BJ (cell line): ENCODE results near the gene NUDT12. TPM values are rescaled to one million over a fixed set of nuclear protein-coding genes. Genes with fewer than 3 reads are reported as not detected.

ENCODE experiments used
- CTCF ChIA-PET: fragments of 350-600 bp; formaldehyde crosslinking; extraction: SDS; loops from one replicate; lab custom pipeline; 2021; ENCODE audit warnings: antibody characterized with exemption, inconsistent platforms; lab: Yijun Ruan, JAX
- POLR2A ChIA-PET: fragments of 300-600 bp; sonication (Branson Sonifier 250); formaldehyde crosslinking; extraction: SDS; loops from one replicate; lab custom pipeline; 2021; ENCODE audit warnings: antibody characterized with exemption; lab: Charles Lee
- DNase-seq: peaks from one replicate; pipeline ENCODE4 v3.0.0-alpha.2; 2011; ENCODE audit warnings: low read depth
- H3K27me3 ChIP-seq: 2 replicates; pipeline ENCODE4 v1.6.0; 2011; ENCODE audit warnings: low read length; ENCODE audit not compliant: control insufficient read depth, insufficient read depth
- H3K36me3 ChIP-seq: 2 replicates; pipeline ENCODE4 v1.5.1; 2011; ENCODE audit warnings: low read length; ENCODE audit not compliant: control insufficient read depth, insufficient read depth
- H3K4me3 ChIP-seq: 2 replicates; pipeline ENCODE4 v1.5.1; 2011; ENCODE audit warnings: low read depth, mild to moderate bottlenecking, control low read depth, low read length
- polyA plus RNA-seq: library from polyadenylated mRNA; depleted of rRNA; stranded (reverse); fragments of >200 nt; gene quantifications from 2 replicates; pipeline ENCODE4 v1.2.3, GENCODE V29; 2011
- TF ChIP-seq, protein P1 (sequence below): IDR thresholded peaks from 2 replicates; pipeline ENCODE4 v1.5.1; 2011; ENCODE audit warnings: low read depth, mild to moderate bottlenecking, control low read depth, inconsistent platforms, low read length, moderate library complexity; ENCODE audit not compliant: insufficient read depth

NUDT12 gene
- polyA plus RNA-seq, 1 experiment, result 3.4 TPM

DNA sequence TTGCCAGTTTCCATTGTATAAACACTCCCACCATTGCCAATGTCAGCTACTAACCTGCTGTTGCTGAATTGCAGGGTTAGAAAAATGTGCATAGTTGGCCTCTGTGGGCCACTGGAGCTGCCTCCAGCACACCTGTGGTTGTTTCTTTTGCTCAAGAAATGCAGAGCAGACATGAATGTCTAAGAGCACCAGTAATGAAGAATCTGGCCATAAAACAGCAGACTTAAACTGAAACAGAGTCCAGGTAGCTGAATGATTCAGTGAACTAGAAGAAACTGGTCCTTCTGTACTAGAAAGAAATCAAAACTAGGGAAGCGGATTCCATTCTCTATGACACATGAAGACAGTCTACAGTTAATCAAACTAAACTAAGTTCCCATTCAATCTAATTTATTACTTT, 48.2 kb downstream of the NUDT12 start:
- CTCF ChIA-PET, result interaction anchor here (1.3 kb wide), 1 partner anchor 39 kb away, joined by 5 read pairs; no protein-coding TSS in a partner anchor
- POLR2A ChIA-PET, result interaction anchor here (0.6 kb wide), 1 partner anchor 321 kb away, joined by 3 read pairs; no protein-coding TSS in a partner anchor

GRCh38 chr5:103513701-103514100, 48.9 kb downstream of the NUDT12 start:
- TF ChIP-seq, protein P1, sequence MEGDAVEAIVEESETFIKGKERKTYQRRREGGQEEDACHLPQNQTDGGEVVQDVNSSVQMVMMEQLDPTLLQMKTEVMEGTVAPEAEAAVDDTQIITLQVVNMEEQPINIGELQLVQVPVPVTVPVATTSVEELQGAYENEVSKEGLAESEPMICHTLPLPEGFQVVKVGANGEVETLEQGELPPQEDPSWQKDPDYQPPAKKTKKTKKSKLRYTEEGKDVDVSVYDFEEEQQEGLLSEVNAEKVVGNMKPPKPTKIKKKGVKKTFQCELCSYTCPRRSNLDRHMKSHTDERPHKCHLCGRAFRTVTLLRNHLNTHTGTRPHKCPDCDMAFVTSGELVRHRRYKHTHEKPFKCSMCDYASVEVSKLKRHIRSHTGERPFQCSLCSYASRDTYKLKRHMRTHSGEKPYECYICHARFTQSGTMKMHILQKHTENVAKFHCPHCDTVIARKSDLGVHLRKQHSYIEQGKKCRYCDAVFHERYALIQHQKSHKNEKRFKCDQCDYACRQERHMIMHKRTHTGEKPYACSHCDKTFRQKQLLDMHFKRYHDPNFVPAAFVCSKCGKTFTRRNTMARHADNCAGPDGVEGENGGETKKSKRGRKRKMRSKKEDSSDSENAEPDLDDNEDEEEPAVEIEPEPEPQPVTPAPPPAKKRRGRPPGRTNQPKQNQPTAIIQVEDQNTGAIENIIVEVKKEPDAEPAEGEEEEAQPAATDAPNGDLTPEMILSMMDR, result no peak
- ChIA-PET POLR2A (interaction anchor here (0.6 kb wide), 1 partner anchor 320 kb away, joined by 3 read pairs; no protein-coding TSS in a partner anchor), CTCF (interaction anchor here (0.6 to 1.3 kb wide), 2 partner anchors 38 to 978 kb away, joined by 3 to 5 read pairs; no protein-coding TSS in a partner anchor)
- DNase-seq, result no peak
- no peaks in the 10 kb centered on the region for H3K27me3 ChIP-seq
- H3K4me3 ChIP-seq, result no peak overlapping the region
- no peaks in the 10 kb centered on the region for H3K36me3 ChIP-seq

More for the DNA sequence above, 48.2 kb downstream of the NUDT12 start:
- TF ChIP-seq, protein P1, result no peak
- Histone ChIP-seq H3K27me3 (no peaks in the 10 kb centered on the region), H3K4me3 (no peak overlapping the region), H3K36me3 (no peaks in the 10 kb centered on the region)
- no peak for DNase-seq

DNA sequence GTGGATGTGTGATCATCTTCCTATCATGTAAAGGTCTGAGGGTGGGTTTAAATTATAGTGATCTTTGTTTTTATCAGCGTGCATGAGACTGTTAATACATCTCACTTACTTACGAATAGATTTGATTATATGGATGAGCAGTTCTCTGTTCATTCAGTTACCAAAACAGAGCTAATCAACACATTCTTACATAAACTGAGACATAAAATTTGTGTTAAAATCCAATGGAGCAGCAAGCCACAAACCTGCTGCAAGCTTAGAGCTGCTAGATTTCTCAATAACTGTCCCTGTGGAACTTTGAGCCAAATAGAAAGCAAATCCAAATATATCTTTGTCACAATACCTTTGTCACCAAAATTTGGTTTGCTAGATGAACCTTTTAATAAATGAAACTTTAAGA, 50.1 kb downstream of the NUDT12 start:
- Histone ChIP-seq H3K27me3 (no peaks in the 10 kb centered on the region), H3K4me3 (no peak overlapping the region), H3K36me3 (no peaks in the 10 kb centered on the region)
- ChIA-PET POLR2A (no interaction called here), CTCF (interaction anchor here (0.6 to 1.0 kb wide), 4 partner anchors 19 to 275 kb away, joined by 3 read pairs; no protein-coding TSS in a partner anchor)
- TF ChIP-seq, protein P1, result no peak
- no peak for DNase-seq

- peak; percentile 22 for DNase-seq
- Histone ChIP-seq H3K4me3 (no peak overlapping the region), H3K36me3 (no peaks in the 10 kb centered on the region), H3K27me3 (no peaks in the 10 kb centered on the region)
- POLR2A ChIA-PET, result no interaction called here
- CTCF ChIA-PET, result no interaction called here
- TF ChIP-seq, protein P1, result no peak
These were observed 51.1 kb downstream of the NUDT12 start for GRCh38 chr5:103511554-103511885.

DNA sequence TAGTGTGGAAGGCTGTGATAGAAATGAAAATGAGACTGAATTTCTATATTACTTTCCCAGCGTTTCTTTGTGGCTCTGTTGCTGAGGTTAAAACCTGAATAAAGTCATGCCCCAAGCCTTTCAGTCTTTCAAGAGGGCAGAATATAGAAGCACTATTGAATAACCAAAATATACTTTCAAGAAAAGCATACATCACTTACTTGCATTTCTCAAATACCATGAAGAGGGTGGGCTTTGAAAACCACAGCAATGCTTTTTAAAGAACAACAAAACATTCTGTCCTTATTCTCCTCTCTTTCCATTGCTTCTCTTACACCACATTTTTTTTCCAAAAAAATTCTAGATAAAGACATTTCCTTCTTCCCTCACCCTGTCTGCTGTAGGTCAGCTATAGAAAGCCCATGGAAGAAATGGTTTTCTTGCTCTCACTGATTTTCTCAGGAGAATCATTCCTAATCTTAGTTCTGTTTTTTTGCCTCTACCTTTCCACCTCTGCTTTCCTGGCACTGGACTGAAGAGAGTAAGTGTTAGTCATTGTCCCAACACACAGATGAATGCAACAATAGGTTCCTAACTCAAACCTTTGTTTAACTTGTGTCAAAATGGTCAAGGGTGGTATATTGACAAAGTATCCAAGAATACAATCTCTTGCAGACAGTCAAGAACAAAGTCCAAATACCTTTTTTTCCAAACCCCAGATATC, 51.6 kb downstream of the NUDT12 start:
- H3K4me3 ChIP-seq, result no peak overlapping the region
- CTCF ChIA-PET, result interaction anchor here (1.7 kb wide), 1 partner anchor 8 kb away, joined by 8 read pairs; no protein-coding TSS in a partner anchor
- no peaks in the 10 kb centered on the region for H3K36me3 ChIP-seq
- TF ChIP-seq, protein P1, result no peak
- no peaks in the 10 kb centered on the region for H3K27me3 ChIP-seq
- no peak for DNase-seq
- POLR2A ChIA-PET, result no interaction called here
